ENCODE data around the gene ZBTB32.

GRCh38 chr19:35751839-35752745 lies 47.7 kb downstream of the ZBTB32 start:
- TF ChIP-seq CTCF (IDR thresholded peaks at IDR 0.05): no peak
- TF ChIP-seq REST (IDR thresholded peaks at IDR 0.05; ENCODE audit: insufficient read depth in 1 of 2, low read depth in 2 of 2, low read length in 1 of 2): no peak
- TF ChIP-seq POLR2AphosphoS5 (IDR thresholded peaks at IDR 0.05; ENCODE audit: low read depth, low read length): no peak
- TF ChIP-seq SIN3A (IDR thresholded peaks at IDR 0.05; ENCODE audit: borderline replicate concordance, insufficient read depth, low read depth, low read length): no peak
